SU-DHL-6 (cell line): Measurements from ENCODE around the gene CATSPER3.

Experiments used
- CTCF ChIP-seq: fragments of 200-600 bp; sonication (generic); IDR thresholded peaks from one replicate; pipeline ENCODE4 v1.5.1; 2017; ENCODE audit warnings: antibody characterized with exemption, mild to moderate bottlenecking, low read length, moderate library complexity; ENCODE audit not compliant: insufficient read depth, poor library complexity, severe bottlenecking
- EZH2phosphoT487 ChIP-seq: fragments of 200-600 bp; sonication (generic), shearing (Covaris generic); conservative IDR thresholded peaks from 2 replicates; pipeline ENCODE4 v1.6.1; 2018; ENCODE audit warnings: mild to moderate bottlenecking, antibody characterized with exemption, low read length, moderate library complexity, mixed read lengths

GRCh38 chr5:135045488-135045887 is 77.8 kb downstream of the CATSPER3 start:
- TF ChIP-seq CTCF (no peak), EZH2phosphoT487 (no peak)
